Measurements from ENCODE around the gene NUP62.
"Not testable (repeated sequence)": the region's sequence is repeated elsewhere in the genome, so short reads cannot be mapped to it uniquely, and the experiment has no call there.

NUP62 gene

DNA sequence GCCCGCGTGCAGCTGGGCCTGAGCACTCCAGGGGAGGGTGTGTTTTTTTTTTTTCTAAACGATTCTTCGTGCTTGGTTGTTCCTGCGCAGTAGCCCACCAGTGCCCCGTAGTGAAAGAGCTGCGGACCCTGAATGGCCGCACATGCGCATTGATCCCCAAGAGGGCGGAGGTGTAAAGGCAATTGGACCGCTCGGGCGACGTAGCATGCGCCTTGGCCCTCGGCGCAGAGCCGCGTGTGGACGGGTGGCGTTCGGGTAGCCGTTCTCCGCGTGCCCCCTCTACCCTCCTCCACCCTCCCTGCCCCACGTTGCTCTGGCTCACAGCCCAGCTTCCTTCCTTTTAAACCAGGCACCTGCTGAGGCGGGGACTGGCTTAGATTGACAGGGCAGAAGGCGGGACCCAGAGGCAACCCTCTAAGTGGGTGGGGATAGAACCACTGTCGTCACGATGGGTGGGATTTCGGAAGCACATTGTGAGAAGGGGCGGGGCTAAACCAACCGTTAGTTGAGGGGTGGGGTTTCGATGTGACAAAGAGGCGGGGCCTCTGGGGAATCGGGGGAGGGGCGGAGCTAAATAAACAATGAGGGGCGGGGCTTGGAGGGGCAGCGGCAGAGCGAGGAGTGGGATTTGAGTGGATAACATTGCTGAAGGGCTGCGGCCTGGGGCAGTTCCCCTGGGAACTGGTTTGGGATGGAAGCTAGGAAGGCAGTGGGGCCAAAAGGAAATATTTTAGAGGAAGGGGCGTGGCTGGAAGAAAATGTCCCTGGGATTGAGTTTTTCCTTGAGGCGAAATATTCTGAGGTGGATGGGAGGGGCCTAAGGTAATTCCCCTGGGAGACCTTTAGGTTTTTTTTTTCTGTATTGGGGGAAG, 543 bp upstream of the NUP62 start:
- intact Hi-C loops (cut with DNase I), result no loop called here
- peak; percentile 83 to 99 (median 95) for DNase-seq

GRCh38 chr19:49927526-49928264, 1.6 kb downstream of the NUP62 start:
- intact Hi-C loops (cut with DNase I), result no loop called here
- DNase-seq, result no peak

DNA sequence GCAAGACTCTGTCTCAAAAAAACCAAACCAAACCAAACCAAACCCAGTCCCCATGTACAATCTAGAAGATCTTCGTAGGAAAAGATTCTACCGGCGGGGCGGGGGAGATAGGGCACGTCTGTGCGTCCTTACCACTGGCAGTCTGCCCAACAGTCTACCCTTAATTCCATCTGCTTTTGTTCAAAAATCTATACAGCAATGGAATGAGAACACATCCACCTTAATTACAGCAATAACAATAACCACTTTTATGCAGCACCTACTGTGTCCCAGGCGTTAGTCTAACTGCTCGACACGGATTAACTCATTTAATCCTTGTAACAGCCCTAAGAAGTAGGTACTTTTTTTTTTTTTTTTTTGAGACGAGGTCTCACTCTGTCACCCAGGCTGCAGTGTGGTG, 2.8 kb downstream of the NUP62 start:
- intact Hi-C loops (cut with DNase I), result no loop called here
- DNase-seq, result no peak

DNA sequence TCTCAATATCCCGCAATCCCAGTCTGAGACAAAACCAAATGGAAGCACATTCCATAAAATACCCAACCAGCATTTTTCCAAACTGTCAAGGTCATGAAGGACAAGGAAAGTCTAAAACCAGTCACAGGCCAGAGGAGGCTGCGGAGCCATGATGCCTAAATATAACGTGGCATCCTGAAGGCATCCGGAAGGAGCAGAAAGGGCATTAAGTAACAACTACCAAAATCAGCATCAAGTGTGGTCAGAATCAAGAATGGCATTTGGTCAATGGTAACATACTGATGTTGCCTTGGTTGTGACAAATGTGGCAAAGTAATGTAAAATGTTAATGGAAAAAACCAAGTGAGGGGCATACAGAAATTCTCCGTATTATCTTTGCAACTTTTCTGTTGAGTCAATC, 3.8 kb downstream of the NUP62 start:
- no peak for DNase-seq
- intact Hi-C loops (cut with DNase I), result no loop called here

GRCh38 chr19:49924881-49925210, 4.5 kb downstream of the NUP62 start:
- intact Hi-C loops (cut with DNase I); DNase-seq: not testable (repeated sequence)

DNA sequence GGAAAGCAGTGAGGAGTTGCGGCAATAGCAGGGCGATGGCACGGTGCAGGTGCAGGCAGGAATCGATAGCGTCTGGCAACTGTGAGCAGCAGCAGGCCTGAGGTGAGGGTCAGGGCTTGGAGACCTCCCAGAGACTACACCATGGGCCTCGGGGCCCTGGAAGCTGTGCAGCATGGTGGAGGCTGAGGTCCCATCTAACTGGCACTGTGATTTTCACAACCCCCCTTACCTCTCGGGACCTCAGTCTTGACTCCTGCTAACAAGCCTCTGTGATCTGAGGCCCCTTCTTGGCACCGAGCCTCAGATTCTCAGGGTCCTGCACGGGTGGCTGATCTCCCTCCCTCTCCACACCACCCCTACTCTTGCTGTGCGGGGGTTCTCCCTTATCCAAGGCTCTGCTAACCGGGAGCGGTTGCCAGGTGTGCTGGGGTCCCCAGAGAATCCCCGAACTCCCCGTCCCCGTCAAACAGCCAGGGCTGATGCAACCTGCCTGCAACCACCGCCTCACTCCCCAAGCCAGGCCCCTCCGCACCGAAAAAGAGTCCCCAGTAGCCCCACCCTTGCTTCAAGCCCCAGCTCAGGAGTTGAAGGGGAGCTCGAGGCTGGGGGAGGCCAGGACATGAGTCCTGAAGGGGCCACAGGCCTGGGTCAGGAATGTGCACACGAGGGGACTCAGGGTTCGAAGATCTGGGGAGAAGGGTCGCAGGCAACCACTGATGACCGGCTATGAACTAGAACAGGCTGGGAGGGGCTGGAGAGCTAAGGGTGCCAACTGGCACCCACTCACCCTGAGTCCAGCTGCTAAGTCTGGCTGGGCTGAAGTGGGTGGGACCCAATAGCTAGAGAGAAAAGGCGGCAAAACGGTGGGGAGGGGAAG, 5.1 kb downstream of the NUP62 start:
- intact Hi-C loops (cut with DNase I), result no loop called here
- DNase-seq, result no peak

- peak in 28 of 42 donors; percentile 17 to 68 (median 45) for DNase-seq
- intact Hi-C loops (cut with DNase I), result no loop called here
Observed at GRCh38 chr19:49923055-49924003, 6.0 kb downstream of the NUP62 start.

DNA sequence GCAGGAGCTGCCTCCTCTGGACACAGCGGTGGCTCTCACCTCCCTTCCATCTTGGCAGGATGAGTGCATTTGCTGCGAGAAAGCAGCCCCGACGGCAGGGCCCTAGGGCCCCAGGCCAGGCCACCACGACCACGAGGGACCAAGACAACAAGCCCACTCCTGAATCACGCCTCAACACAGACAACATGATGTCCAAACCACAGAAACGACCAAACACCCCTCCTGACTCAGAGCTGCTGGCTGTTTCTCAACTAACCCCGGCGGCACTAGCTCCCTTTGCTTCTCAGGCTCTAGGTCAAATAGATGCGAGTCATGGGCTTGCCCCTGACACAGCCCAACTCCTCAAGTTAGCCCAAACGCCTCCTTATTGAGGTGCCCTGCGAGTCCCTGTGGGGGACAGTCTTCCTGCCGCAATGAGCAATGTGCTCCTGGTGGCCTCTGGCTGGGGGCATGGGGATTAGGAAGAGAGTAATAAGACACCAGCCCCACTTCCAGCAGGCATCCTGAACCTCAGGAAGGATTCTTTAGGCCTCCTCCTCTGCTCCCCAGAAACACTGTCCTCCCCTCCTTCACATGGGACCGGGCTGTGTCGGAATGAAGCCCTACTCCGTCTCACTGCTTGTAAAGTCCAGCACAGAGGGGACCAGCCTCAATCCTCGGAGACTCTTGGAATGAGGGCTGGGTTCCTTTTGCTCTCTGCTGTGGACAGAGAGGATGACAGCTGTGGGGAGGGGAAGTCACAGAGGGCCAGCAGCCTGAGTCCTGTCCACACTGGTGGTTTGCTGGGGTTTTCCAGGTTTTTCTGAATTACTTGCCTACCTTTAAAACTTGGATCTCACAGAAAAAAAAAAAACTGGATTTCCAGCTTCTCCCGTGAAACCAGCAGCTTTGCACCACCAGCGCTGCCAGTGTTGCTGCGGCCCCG, 7.2 kb downstream of the NUP62 start:
- DNase-seq, result no peak
- intact Hi-C loops (cut with DNase I), result no loop called here

GRCh38 chr19:49920624-49921363, 8.5 kb downstream of the NUP62 start:
- DNase-seq, result peak in 2 of 42 donors; percentile 11 to 39
- intact Hi-C loops (cut with DNase I), result no loop called here

DNA sequence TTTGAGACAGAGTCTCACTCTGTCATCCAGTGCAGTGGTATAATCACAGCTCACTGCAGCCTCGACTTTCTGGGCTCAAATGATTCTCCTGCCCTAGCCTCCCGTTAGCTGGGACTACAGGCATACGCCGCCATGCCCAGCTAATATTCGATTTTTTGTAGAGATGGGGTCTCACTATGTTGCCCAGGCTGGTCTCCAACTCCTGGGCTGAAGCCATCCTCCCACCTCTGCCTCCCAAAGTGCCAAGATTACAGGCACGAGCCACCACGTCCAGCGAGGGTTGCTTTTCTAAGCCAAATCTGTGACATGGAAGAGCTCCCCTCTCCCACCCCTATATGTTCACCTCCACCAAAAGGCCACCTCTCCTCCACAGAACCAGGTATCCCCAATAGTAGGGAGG, 11.2 kb downstream of the NUP62 start:
- no peak for DNase-seq
- intact Hi-C loops (cut with DNase I), result no loop called here

DNA sequence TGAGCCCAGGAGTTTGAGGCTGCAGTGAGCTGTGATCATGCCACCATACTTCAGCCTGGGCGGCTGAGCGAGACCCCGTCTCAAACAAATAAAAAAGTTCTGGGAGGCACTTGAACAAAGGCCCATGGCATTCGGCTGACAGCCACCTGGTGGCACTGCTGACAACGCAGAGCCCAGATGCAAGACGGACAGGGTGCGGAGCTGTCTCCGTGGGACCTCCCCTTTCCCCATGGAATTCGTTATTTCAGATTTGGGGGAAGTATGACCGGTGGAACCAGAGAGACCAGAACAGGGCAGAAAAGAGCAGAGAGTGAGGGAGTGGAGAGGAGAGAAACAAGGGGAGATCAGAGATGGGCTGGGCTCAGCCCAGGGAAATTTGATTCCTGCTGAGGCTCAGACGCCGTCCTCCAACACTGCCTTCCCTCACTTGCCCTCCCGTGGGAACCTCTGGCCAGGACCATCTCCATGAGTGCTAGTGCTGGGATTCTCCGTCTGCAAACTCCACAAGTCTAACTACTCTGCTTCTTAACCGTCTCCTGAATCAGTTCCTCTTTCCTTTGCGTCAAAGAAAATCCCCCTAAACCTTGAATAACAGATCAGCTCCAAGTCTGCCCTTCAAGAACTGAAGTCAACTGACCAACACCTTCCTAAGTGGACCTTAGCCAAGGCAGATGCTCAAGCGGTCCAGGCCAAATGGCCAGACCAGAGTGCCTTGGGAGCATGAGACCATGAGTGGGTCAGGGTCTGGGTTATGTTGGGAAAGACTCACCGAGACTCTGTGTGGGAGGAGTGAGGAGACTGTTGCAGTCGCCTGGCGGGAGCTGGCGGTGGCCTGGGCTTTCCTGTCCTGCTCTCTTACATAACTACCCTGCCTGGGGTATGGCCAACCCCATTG, 12.2 kb downstream of the NUP62 start:
- intact Hi-C loops (cut with DNase I), result no loop called here
- peak in 31 of 42 donors; percentile 17 to 73 (median 44) for DNase-seq

- intact Hi-C loops (cut with DNase I), result no loop called here
Observed at GRCh38 chr19:49915271-49915670, 14.0 kb downstream of the NUP62 start.

DNA sequence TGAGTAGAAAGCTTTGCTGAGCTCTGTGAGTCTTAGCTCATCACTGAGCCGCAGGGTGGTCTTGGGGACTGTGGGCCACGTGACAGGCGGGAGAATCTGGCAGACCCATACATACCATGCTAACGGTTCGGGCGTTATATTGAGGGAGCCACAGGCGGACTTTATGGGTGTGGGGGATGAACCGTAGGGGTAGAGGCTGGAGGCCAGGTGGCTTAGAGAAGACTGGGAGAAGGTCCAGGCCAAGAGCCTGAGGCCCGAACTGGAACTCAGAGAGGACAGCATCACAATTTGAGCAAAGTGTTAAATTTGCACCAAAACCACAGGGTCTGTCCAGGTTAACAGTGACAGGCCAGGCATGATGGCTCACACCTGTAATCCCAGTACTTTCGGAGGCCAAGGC, 15.6 kb downstream of the NUP62 start:
- intact Hi-C loops (cut with DNase I), result no loop called here
- no peak for DNase-seq

More at GRCh38 chr19:49915271-49915670, 14.0 kb downstream of the NUP62 start:
- DNase-seq, result no peak

- intact Hi-C loops (cut with DNase I), result no loop called here
- no peak for DNase-seq
Observed at GRCh38 chr19:49912965-49913685, 16.2 kb downstream of the NUP62 start.
